Hepatocyte (in vitro differentiated cells): ENCODE data around the gene ZBTB21. TPM values are rescaled to one million over a fixed set of nuclear protein-coding genes. Genes with fewer than 3 reads are reported as not detected.

Experiments used
- DNase-seq: peaks from one replicate; pipeline ENCODE4 v3.0.0-alpha.2; 2016; ENCODE audit warnings: low spot score
- H2AFZ ChIP-seq: fragments of 200-600 bp; sonication (generic); 2 replicates; pipeline ENCODE4 v1.6.0; 2016; ENCODE audit warnings: antibody characterized with exemption, mild to moderate bottlenecking
- H3K27ac ChIP-seq: fragments of 200-600 bp; sonication (generic); 2 replicates; pipeline ENCODE4 v1.5.1; 2016; ENCODE audit warnings: mild to moderate bottlenecking
- H3K27me3 ChIP-seq: fragments of 200-600 bp; sonication (generic); 2 replicates; pipeline ENCODE4 v1.6.1; 2016
- H3K36me3 ChIP-seq: fragments of 200-600 bp; sonication (generic); replicated peaks from 2 replicates; pipeline ENCODE4 v1.5.1; 2016; ENCODE audit warnings: low read depth; ENCODE audit not compliant: insufficient read depth
- H3K4me1 ChIP-seq: fragments of 200-600 bp; sonication (generic); 2 replicates; pipeline ENCODE4 v1.5.1; 2016; ENCODE audit warnings: mild to moderate bottlenecking, moderate library complexity; ENCODE audit not compliant: insufficient read depth
- H3K4me2 ChIP-seq: fragments of 200-600 bp; sonication (generic); 2 replicates; pipeline ENCODE4 v1.6.0; 2016
- H3K4me3 ChIP-seq: fragments of 200-600 bp; sonication (generic); 2 replicates; pipeline ENCODE4 v1.5.1; 2016; ENCODE audit warnings: mild to moderate bottlenecking
- H3K79me2 ChIP-seq: fragments of 200-600 bp; sonication (generic); 2 replicates; pipeline ENCODE4 v1.6.0; 2017; ENCODE audit warnings: mild to moderate bottlenecking
- H3K9me2 ChIP-seq: fragments of 200-600 bp; sonication (generic); replicated peaks from 2 replicates; pipeline ENCODE4 v1.6.0; 2017; ENCODE audit warnings: mild to moderate bottlenecking; ENCODE audit not compliant: insufficient read depth
- H3K9me3 ChIP-seq: fragments of 200-600 bp; sonication (generic); 2 replicates; pipeline ENCODE4 v1.5.1; 2016; ENCODE audit warnings: low read depth, mild to moderate bottlenecking
- H4K20me1 ChIP-seq: fragments of 200-600 bp; sonication (generic); 2 replicates; pipeline ENCODE4 v1.6.0; 2016; ENCODE audit warnings: mild to moderate bottlenecking; ENCODE audit not compliant: insufficient read depth, poor library complexity, severe bottlenecking
- EZH2 ChIP-seq: fragments of 200-600 bp; sonication (generic); IDR thresholded peaks from 2 replicates; pipeline ENCODE4 v1.6.1; 2016; ENCODE audit warnings: antibody characterized with exemption, mild to moderate bottlenecking, borderline replicate concordance
- EZH2phosphoT487 ChIP-seq: fragments of 200-600 bp; sonication (generic); IDR thresholded peaks from one replicate; pipeline ENCODE4 v1.6.1; 2018; ENCODE audit warnings: antibody characterized with exemption, mild to moderate bottlenecking, low read depth, moderate library complexity; ENCODE audit not compliant: unreplicated experiment, severe bottlenecking
- WGBS: methylation state at CpG from one replicate; pipeline ENCODE4 v1.1.6; 2016; ENCODE audit warnings: low lambda C conversion rate; ENCODE audit errors: missing lambda C conversion rate; 5-methylcytosine and 5-hydroxymethylcytosine counted together
- polyA plus RNA-seq: library from polyadenylated mRNA; unstranded; fragments of >200 nt; fragmentation: Nextera tagmentation; extraction: Ambion mirVana; gene quantifications from 2 replicates; pipeline ENCODE4 v1.2.1, GENCODE V29; 2016
- total RNA-seq: library from RNA; depleted of rRNA; stranded (reverse); fragments of >200 nt; gene quantifications from 2 replicates; pipeline ENCODE4 v1.2.3, GENCODE V29; 2014
- TF ChIP-seq, protein P1 (sequence below): fragments of 200-600 bp; sonication (generic); IDR thresholded peaks from 2 replicates; pipeline ENCODE4 v1.5.1; 2016; ENCODE audit warnings: antibody characterized with exemption, mild to moderate bottlenecking; ENCODE audit not compliant: poor library complexity

The ZBTB21 gene
- total and polyA plus RNA-seq, 2 experiments from 2014 or later, result 6.0 to 21.5 TPM

DNA sequence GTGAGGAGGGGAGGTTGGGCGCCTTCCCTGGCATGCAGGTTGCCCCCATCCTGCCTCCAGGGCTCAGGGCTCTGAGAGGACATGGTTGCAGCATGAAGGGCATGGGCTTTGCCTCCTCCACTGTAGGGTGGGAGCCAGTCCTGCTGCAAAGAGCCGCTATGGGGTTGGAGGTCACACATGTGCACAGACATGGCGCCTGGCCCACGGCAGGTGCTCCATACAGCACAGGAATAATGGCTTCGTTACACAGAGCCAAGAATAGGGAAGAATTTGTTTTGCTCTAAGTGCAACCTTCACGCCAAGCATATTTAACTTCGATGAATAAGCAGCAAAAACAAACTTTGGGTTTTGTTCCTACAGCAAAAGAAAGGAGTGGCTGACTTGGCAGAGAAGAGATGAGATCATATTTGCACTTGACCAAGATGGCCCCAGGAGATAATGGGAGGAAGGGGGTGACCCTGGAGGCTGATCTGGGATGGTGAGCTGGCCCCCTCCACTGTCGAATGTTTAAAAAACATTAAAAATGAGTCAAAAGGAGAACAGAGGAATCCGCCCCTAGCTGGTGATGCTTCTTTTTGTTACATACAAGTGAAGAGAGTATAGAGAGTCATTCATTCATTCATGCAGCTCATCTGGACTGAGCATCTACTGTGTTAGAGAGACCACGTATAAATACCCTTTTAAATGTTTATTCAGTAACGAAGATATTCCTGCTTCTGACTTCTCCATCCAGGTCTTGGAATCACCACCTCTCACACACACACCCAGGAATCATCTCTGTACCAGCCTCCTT, 43.9 kb downstream of the ZBTB21 start:
- Histone ChIP-seq H3K36me3 (no peaks in the 10 kb centered on the region), H2AFZ (no peak overlapping the region), H3K4me2 (no peak overlapping the region), H3K27ac (no peak overlapping the region), H4K20me1 (no peaks in the 10 kb centered on the region), H3K27me3 (no peaks in the 10 kb centered on the region), H3K4me1 (no peaks in the 10 kb centered on the region), H3K9me3 (no peaks in the 10 kb centered on the region), H3K9me2 (no peaks in the 10 kb centered on the region), H3K79me2 (no peaks in the 10 kb centered on the region), H3K4me3 (no peak overlapping the region)
- WGBS, result 82% methylated on average over 11 of the region's 11 CpGs
- TF ChIP-seq EZH2phosphoT487 (no peak), EZH2 (no peak)
- TF ChIP-seq, protein P1, sequence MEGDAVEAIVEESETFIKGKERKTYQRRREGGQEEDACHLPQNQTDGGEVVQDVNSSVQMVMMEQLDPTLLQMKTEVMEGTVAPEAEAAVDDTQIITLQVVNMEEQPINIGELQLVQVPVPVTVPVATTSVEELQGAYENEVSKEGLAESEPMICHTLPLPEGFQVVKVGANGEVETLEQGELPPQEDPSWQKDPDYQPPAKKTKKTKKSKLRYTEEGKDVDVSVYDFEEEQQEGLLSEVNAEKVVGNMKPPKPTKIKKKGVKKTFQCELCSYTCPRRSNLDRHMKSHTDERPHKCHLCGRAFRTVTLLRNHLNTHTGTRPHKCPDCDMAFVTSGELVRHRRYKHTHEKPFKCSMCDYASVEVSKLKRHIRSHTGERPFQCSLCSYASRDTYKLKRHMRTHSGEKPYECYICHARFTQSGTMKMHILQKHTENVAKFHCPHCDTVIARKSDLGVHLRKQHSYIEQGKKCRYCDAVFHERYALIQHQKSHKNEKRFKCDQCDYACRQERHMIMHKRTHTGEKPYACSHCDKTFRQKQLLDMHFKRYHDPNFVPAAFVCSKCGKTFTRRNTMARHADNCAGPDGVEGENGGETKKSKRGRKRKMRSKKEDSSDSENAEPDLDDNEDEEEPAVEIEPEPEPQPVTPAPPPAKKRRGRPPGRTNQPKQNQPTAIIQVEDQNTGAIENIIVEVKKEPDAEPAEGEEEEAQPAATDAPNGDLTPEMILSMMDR, result no peak
- no peak for DNase-seq

DNA sequence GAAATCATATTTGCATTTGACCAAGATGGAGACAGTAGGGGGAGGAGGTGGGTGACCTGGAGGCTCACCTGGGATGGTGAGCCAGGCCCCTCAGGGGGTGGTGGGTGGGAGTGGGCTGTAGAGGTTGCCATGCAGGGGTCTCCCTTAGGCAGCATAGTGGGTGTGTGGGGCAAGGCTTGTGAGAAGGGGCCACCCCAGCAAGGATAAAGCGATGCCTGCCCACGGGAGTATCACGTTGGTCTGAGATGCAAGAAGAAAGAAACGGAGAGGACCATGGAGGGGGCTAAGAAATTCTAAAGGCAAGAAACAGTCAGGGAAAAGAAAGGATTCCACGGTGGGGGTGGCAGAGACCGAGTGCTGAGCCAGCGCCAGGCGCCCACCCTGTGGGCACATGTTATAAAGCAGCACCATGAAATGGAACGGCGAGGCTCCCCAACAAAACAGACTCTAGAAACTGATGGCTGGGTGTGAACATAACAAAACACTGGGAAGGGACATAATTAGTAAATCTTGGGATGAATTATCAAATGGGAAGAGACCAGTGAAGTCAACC, 44.6 kb downstream of the ZBTB21 start:
- Histone ChIP-seq H3K4me3 (no peak overlapping the region), H3K36me3 (no peaks in the 10 kb centered on the region), H2AFZ (no peak overlapping the region), H3K9me3 (no peaks in the 10 kb centered on the region), H3K4me1 (no peaks in the 10 kb centered on the region), H3K27me3 (no peaks in the 10 kb centered on the region), H3K9me2 (no peaks in the 10 kb centered on the region), H3K27ac (no peak overlapping the region), H3K79me2 (no peaks in the 10 kb centered on the region), H4K20me1 (no peaks in the 10 kb centered on the region), H3K4me2 (no peak overlapping the region)
- DNase-seq, result no peak
- TF ChIP-seq, protein P1, result no peak
- TF ChIP-seq EZH2phosphoT487 (no peak), EZH2 (no peak)
- 96% methylated on average over 9 of the region's 10 CpGs for WGBS

DNA sequence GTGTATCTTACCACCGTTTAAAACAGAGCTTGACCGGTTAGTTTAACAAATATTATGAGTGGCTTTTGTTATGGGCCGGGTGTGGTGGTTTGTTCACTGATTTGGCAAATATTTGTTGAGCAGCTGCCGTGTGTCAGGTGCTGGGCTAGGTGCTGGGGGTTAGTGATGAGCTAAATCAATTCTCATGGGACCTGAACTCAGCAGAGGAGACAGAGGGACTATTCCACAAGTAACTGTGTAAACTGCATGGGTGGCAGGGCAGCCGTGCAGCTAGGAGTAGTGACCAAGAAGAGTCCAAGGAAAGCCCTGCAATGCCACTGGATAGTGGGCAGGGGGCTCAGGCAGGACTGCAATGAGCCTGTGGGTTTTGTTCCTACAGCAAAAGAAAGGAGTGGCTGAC, 45.1 kb downstream of the ZBTB21 start:
- no peaks in the 10 kb centered on the region for H3K79me2 ChIP-seq
- H3K9me3 ChIP-seq, result no peaks in the 10 kb centered on the region
- WGBS, result 68% methylated on average over 5 of the region's 5 CpGs
- TF ChIP-seq EZH2phosphoT487 (no peak), EZH2 (no peak)
- TF ChIP-seq, protein P1, result no peak
- H3K9me2 ChIP-seq, result no peaks in the 10 kb centered on the region
- H2AFZ ChIP-seq, result no peak overlapping the region
- no peak overlapping the region for H3K4me3 ChIP-seq
- H3K4me1 ChIP-seq, result no peaks in the 10 kb centered on the region
- H3K27me3 ChIP-seq, result no peaks in the 10 kb centered on the region
- no peaks in the 10 kb centered on the region for H3K36me3 ChIP-seq
- no peak overlapping the region for H3K4me2 ChIP-seq
- no peak for DNase-seq
- no peaks in the 10 kb centered on the region for H4K20me1 ChIP-seq
- no peak overlapping the region for H3K27ac ChIP-seq
